GF-D8 (cell line): ENCODE measurements around the gene RRP36.
"Not testable (repeated sequence)": the region's sequence is repeated elsewhere in the genome, so short reads cannot be mapped to it uniquely, and the experiment has no call there.

ENCODE experiments used
- DNase-seq: peaks from one replicate; lab custom pipeline; 2025; lab: John Stamatoyannopoulos, UW

The RRP36 gene, protein sequence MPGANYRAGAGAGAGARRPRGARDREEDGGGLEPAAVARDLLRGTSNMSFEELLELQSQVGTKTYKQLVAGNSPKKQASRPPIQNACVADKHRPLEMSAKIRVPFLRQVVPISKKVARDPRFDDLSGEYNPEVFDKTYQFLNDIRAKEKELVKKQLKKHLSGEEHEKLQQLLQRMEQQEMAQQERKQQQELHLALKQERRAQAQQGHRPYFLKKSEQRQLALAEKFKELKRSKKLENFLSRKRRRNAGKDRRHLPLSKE

GRCh38 chr6:43021270-43022047, at the start of gene RRP36:
RRP36 (plus strand) TSS chr6:43021623; CDS start chr6:43021655, 32 bp downstream.
- peak; percentile 21 for DNase-seq

DNA sequence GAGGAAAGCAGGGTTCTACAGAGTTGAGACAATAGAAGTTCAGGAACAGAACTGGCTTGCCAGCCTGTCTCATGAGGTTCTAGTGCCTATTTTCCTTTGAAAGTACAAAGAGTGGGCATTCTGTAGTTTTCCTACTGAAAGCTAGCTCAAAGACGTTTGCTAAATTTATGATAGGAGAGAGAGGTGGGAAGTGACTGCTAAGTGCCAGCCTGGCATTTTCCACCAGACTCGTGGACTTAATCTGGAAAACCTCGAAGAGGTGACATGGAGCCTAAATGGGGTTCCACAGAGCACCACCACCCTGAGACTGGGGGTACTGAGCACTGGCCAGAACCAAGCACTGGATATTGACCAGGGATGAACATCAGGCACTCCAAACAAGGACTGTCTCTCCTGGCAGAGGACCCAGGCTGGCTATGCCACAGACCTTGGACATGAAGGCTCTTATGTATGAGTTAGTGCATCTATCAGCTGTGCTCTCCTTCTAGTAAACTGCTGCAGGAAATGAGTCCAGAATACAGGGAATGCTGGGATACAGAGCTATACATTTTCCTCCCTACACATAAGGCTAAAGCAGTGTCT, 49.6 kb upstream of the RRP36 start:
- DNase-seq = no peak

GRCh38 chr6:42973926-42974325, 47.5 kb upstream of the RRP36 start:
- DNase-seq = no peak

DNA sequence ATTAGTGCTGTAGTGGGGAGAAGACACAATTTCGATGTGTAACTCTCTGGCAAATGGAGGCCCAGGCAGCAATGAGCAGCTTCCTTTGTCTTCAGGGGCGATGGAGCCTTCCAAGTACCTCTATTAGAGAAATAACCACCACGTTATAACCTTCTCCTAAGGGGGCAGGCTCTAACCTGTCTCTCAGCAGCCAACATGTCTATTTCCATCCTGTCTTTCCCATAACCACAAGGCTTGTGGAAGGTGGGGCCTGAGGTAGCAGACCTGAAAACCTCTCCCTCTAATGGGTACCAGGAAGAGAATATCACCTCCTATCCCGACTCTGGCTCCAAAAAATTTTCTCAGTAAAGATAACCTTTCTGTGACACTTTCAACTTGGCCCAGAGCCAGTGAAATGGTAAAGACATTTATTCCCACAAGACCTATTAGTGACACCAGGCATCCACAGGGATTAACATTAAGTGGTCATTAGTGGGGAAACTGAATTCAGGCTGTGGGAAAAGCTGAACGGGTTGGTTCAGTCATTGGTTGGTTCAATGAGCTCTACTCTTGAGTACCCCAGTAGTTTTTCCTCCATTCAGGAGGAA, 46.4 kb upstream of the RRP36 start:
- no peak for DNase-seq

DNA sequence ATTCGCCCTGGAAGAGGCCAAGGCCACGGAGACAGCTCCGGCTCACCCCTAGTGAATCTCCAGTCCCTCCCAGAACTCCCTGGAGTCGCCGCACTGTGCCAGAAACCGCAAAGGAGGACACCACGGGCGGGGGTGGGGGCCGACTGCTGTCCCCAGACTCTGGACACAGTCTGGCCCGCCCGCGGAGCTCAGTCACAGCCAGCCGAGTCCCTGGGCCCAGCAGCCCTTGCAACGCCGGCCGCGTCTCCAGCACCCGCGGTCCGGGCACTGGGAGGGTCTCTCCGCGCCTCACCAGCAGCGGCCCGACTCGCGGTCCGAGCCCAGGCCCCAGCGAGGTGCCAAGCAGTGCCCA, 43.0 kb upstream of the RRP36 start:
- DNase-seq = no peak

DNA sequence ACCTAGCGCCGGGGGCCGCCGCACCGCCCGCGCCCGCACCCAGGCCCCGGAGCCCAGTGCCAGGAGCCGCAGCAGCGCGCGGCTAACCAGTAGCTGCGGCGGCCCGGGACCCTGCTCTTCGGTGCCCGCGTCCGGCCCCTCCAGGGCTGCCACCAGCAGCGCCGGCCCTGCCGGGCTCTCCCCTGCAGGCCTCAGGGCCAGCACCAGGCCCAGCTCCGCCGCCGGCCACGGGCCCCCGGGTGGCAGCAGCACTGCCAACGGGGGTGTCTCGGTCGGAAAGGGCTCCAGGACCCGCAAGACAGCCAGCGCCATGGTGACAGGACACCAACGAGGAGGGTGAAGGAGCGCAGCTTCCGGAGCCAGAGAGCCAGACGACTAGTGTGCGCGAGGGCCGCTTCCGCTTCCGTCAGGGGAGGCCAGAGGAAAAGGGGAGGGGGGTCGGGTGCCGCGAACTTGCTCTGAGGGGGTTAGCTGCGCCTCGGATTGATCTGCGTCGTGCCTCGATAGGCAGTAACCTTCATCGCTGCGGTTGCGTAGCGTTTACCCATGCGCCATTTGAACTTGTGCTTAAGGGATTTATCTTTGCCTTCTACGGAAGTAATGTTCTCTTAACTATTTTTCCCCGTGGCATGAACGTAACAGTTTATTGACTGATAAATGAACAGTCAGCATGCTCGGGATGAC, 42.4 kb upstream of the RRP36 start, which contains the start of gene PEX6:
TSS of gene PEX6 (minus strand) at position 343 of the 684 bp plus-strand sequence. CDS start at position 312, 31 bp downstream.
- DNase-seq = peak; percentile 85

DNA sequence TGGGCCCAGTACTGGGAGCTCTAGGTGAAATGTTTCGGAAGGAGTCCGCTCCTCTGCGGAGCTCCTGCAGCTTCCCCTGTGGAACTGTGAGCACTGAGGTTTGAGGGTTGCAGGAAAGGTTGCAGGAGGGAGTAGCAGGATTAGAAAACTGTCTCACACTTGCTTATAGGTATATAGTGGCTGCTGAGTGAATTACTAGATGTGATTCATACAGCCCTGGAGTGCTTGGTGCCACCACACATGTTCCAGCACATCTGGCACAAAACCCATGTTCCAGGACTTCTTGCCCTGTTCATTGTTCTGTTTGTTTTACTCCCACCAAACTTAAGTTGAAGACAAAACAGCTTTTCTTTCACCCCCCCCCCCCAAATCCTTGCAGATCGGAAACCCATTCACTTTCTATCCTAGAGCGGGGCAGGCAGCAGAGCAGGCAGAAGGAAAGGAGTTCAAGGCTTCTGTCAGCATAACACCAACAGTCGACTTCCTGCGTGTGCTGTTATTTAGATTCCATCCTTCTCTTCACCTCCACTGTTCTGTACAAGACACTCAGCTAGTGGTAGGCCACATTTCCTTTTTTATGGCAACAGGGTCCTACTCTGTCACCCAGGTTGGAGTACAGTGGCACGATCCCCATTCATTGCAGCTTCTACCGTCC, 41.8 kb upstream of the RRP36 start:
- DNase-seq = no peak

DNA sequence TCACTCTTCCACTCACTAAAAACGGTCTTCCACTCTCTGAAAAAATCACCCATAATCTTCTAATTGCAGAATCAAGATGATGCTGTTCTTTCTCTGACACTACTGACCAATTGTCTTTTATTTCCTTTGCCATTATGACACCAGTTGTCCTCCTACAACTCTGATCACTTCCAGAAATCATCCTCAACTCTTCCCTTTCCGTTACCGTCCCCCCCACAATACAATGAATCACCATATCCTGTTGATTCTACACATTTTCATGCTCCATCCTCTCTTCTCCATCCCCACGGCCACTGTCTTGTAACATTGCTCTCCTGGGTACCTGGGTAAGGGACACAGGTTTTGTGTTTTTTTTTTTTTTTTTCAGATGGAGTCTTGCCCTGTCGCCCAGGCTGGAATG, 39.6 kb upstream of the RRP36 start:
- no peak for DNase-seq

GRCh38 chr6:42984001-42984923, 37.2 kb upstream of the RRP36 start, which contains the start of gene PPP2R5D:
PPP2R5D (plus strand) TSS chr6:42984570; CDS start chr6:42984678, 108 bp downstream.
- peak; percentile 98 for DNase-seq

DNA sequence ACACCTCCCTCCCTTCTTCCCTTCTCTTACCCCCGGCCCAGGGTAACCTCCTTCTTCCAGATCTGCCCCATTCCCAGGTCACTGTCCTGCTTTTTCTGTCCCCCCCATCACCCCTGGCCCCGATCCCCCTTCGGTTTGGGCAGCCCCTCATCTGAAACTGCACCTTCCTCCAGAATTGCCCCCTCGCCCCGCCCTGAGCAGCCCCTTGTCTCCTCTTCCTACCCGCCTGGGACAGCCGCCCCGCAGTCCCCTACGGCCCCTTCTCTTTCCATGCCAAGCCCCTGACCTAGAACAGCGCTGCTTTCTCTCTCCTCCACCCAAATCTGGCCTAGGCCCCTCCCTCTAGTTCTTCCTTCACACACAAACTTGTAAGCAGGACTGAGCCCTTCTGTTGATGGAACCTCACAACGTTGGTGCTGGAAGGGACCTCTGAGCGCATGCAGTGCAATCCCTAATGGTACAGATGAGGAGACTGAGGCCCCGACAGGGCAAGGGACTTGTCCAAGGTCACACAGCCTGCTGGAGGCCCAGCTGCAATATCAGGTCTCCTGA, 36.4 kb upstream of the RRP36 start:
- no peak for DNase-seq

DNA sequence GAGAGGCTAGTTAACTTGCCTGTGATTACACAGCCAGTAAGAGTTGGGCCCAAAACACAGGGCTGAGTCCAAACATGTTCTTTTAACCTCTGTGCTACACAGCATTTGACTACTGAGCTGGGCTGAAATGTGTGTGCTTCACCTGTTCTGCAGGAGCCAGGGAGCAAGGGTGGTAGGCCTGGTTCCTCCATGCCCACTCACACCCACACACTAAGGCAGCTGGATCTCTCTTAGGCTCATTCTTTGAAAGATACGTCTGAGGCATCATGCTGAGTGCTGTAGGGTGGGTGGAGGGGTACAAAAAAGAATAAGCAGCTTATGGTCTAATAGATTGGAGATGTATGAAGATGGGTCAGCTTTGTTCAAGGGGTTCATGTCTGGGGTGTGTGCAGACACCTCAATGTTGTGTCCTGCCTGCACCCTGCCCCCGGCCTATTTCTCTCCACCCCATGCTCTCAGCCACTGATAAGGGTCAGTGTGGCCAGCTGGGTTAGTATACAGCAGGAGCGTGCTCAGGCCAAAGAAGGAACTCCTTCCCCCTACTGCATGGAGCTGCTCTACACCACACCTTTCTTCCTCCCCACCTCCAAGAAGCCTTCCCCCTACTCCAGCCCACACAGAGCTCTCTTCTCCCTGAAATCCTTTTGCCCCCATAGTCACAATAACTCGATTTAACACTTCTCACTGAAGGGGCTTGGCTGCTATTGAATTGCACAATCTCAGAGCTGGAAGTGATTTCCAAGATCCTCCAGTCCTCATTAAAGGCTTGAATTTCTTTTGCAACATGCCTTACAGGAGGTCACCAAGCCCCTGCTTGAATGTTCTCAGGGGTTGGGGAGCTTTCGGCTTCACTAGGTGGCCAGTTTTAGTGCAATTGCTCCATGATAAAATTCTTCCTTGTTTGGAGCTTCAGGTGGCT, 33.6 kb upstream of the RRP36 start:
- DNase-seq = no peak

DNA sequence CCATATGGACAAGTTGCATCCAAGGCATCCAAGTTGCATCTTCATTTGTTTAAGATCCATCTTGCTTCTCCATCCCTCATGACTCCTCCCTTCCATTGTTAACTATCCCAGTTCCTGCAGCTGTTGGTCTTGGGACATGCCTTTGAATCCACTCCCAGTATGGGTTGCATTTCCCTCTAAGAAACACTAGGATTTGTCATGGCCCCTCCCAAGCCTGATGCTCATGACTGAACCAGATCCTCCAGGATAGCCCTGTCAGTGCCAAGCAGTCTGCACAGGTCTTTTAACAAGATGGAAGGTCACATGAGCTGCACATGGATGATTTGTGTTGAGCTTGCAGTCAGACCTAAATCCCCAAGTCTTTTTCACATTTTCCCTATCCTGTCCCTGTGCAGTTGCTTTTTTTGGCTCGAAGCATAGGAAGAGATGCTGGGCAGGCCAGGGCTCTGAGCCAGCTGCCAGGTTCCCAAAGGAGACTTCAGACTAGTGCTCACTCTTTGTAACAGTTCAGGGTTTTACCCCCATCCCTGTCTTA, 32.9 kb upstream of the RRP36 start:
- DNase-seq = no peak

- DNase-seq = no peak
These were observed 31.5 kb upstream of the RRP36 start for GRCh38 chr6:42989923-42990322.

DNA sequence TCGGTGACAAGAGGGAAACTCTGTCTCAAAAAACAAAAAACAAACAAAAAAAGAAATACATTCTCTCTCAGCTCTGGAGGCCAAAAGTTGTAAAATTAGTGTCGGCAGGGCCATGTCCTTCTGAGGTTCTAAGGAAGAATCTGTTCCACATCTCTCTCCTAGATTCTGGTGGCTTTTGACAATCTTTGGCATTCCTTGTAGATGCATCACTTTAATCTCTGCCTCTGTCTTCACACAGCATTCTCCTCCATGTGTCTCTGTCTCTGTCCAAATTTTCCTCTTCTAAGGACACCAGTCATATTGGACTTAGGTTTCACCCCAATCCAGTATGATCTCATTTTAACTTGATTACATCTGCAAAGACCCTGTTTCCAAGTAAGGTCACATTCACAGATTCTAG, 28.0 kb upstream of the RRP36 start:
- no peak for DNase-seq

DNA sequence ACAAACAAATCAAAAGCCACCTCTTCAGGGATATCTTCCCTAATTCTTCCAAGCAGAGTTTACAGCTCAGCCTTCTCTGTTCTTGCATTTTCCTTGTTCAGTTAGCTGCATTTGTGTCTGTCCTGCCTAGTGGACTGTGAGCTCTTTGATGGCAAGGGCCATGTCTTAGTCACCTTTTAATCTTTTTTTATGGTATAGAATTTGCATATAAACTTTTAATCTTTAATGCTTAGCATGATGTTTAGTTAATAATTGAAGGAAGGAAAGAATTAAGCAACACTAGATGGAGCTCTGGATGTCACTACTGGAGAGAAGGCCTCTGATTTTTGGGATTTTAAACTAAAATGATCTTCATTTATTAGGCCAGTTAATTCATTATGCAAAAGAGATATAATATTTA, 24.9 kb upstream of the RRP36 start:
- no peak for DNase-seq

DNA sequence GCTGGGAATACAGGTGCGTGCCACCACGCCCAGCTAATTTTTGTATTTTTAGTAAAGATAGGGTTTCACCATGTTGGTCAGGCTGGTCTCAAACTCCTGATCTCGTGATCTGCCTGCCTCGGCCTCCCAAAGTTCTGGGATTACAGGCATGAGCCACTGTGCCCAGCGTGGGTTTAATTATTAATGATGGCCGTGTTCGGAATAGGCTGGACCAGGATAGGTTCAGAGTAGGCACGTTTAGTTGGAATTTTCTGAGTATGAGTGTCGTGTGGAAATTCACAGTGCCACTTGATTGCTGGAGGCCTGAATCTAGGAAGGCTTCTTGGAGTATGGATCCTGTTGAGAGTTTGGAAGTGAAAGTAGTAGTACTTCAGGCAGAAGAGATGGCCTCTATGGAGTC, 23.2 kb upstream of the RRP36 start:
- not testable (repeated sequence) for DNase-seq

DNA sequence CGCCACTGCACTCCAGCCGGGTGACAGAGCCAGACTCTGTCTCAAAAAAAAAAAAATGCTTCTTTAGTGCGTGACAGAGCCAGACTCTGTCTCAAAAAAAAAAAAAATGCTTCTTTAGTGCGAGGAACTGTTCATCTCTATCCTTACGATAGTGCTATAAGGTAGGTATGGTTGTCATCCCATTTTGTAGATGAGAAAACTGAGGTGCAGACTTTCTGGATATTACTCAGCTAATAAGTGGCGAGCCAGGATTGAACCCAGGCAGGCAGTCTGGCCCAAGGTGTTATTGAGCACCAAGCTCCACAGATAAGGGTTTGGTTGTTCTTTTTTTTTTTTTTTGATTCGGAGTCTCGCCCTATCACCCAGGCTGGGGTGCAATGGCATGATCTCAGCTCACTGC, 19.6 kb upstream of the RRP36 start:
- no peak for DNase-seq

- no peak for DNase-seq
These were observed 15.6 kb upstream of the RRP36 start for GRCh38 chr6:43005844-43006243.

GRCh38 chr6:43006251-43006650, 15.2 kb upstream of the RRP36 start:
- no peak for DNase-seq
